ENCODE results near the gene ARHGAP44.
A peak's percentile ranks its signal among the peaks of the same experiment; 100 is the strongest.
"Not testable (repeated sequence)": the region's sequence is repeated elsewhere in the genome, so short reads cannot be mapped to it uniquely, and the experiment has no call there.

ARHGAP44 gene

DNA sequence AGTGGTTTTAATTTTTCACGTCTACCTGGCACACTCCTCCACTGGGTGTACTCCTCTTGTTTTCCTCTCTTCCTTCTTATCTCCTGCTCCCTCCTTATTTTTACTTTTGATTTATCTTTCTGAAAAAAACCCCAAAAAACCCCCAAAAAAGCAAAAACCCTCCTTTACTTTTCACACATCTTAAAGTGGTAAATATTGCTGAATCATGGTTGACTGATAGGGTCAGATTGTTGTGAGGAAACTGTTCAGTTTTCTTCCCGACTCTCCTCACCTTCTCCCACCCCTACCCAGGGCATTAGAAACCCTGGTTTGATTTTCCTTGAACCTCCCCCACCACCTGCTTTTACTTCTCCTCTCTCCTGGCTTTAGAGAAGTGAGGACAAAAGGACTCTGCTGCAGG, 25.4 kb downstream of the ARHGAP44 start:
- no peak for DNase-seq

DNA sequence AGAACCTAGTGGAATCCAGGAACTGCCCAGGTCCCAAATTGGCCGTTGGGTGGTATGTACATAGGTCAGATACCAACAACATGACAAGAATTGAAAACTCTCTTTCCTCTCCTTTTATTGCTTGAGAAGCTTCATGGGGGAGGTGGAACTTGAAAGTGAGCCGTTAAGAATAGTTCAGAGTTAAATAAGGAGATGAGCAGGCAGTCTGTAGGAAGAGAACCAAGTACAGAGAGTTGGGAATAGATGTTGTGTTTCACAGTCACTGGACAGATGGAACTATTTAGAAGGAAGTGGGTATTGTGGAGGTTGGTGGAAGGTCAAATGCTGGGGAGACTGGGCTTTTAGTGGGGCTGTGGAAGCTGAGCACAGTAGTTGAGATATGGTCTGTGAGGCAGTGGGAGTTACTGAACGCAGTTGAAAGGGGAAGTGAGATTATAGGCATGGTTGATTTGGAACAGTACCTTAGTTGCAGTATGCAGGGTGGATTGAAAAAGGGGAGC, 26.4 kb downstream of the ARHGAP44 start:
- DNase-seq: no peak

DNA sequence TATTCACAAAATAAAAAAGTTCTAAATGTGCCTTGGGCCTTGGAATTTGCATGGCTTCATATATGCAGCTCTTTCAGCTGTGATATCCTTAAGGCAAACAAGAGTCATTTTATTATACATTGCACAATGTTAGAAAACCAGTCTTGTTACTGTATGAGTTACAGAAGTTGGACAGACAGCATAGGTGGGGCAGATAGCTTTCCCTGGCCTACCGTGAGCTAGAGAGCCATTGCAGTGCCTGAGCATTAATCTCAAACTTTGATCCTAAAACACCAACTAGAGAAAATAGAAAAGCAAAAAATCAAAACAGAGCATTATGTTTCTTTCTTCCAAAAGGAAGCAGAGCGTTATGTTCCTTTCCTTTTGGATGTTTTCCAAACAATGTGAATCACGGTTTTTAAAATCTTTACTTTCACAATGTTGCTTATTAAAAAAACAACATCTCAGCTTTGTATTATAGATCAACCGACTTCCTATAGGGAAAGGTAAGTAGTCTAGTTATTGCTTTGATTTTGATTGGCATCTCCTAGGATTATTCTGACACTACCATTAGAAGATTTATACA, 32.2 kb downstream of the ARHGAP44 start:
- DNase-seq: no peak

DNA sequence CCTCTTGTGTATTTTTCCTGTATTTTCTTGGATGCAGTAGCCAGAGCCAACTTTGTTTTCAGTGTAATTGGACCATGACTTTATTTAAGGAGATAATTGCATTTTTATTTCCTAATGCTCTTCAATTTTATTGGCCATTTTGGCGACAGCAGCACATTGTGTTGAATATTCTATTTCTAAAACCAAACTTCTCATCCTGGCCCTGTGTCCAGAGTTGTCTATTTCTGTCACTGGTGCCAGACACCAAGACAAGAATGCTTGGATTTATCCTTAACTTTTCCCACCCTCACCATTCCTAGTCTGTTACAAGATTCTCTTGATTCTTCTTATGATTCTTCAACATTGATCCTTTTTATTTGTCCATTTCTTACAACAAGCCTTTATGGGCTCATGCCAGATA, 37.1 kb downstream of the ARHGAP44 start:
- no peak for DNase-seq

DNA sequence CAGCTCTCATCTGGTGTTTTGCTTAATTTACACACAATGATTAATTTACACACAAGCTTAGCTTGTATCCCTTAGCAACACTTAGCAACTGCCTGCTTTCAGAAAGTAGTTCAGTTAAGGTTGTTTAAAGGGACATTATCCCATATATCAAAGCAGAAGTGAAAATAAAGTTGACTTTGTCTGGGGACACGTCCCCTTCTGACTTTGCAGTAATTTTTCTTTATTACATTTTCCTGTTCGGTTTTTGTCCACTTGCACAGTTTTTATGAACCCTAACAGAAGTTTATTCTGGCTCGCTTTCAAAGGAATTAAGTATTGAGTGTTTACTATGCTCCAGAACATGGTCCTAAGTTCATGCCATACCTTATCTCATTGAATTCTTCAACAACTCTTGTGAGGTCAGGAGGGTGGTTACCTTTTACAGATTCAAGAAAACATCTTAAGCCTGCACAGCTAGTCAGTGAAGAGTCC, 41.5 kb downstream of the ARHGAP44 start:
- no peak for DNase-seq

DNA sequence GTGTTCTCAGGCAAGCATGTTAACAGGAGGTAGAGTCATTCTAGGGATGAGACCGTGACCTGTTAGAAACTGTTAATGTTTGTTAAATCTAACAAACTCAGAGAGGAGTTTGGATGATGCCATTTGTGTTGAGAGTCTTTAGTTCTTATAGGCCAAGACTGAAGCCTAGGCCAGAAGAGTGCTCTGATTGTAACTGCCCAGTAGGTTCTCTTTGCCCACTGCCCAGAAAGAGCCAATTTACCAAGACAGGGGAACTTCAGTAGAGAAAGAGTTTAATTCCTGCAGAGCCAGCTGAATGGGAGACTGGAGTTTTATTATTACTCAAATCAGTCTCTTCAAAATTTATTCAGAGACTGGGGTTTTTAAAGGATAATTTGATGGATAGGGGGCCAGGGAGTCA, 42.5 kb downstream of the ARHGAP44 start:
- no peak for DNase-seq

DNA sequence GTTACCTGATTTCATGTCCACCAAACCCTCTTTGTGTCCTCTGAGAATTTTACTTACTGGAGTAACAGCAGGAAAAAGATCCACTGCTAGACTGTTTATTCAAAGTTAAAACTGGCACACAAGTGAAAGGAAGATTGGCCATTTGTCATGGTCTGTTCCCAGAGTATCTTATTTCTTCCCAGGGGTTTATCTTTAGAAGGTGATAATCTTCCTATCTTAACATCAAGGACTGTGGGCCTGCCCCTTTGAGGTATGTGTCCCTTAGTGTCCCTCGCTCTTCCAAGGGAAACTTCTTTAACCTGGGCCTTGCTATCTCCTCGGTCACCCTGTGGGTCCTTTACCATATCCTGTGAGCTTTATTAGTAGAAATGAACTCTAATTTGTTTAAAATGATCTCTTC, 49.7 kb downstream of the ARHGAP44 start:
- no peak for DNase-seq

DNA sequence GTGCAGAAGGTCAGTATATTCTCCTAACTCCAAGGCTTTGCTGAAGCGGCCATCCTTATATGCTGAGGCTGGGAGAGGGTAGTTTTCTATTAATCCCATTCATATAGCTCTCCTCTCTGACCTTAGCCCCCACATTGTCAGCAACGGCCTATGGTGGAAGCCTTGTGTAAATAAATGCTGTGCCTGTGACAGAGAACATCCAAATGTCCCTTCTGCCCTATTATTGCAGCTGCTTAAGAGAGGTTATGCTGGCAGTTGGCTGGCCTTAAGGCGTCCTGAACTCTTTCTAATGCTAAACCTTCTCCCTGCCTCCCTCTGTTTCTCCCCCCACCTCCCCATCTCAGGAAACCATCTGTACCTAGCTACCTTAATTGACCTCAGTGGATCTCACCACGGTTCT, 53.6 kb downstream of the ARHGAP44 start:
- DNase-seq: no peak

DNA sequence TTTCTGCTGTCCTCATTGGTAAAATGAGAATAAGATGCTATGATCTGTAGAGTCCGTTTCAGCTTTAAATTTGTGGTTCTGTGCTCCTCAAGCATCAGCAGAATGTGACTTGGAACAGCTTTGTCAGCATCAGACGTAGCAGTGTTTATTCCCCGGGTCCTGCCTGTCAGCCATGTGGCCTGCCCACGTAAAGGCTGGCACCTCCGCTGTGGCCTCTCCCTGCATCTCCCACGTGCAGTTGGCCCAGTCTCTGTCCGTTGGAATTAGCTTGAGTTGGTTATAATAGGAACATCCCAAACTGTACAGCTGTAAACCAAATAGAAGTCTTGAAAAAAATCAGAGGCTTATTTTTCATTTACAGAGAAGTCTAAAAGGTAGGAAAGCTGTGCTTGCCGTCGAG, 61.7 kb downstream of the ARHGAP44 start:
- peak in 21 of 56 donors; percentile 1 to 40 (median 12) for DNase-seq

DNA sequence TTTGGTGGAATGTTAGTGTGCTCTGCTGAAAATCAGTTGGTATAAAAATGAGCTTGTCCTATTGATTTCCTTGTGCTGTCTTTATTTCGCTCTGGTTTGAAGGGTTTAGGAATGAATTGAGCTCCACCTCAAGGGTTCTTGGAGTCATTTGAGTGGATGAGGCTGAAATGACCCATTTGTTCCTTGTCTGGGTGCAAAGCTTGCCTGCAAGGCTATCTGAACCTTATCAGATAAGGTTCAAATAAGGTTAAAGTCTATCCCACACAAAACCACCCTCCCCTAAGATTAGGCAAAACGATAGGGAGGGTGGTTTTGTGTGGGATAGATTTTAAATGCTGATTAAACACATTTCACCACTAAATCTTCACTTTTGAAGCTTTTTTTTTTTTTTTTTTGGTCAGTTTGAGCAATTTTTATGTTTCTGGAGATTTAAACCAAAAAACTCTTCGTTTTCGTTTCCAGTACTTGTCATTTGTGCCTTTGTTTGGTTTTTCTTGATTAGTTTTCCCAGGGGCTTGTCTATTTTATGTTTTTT, 62.7 kb downstream of the ARHGAP44 start:
- no peak for DNase-seq

DNA sequence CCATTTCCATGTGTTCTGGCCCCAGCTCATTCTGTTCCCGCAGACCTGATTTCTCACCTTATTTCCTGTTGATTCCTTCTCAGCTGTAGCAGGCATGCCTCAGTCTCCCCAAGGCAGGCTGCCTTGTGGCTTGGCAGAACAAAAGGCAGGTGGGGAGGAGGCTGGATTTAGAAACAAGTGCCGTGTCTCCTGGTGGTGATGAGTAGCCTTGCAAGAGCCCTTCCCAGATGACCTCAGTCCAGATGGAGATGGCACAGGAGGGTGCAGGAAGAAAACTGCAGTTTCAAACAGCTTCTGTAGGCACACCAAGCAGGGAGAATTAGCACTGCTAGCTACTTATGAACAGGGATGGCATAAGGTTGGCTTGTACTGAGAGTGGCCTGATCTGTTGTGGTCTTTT, 64.6 kb downstream of the ARHGAP44 start:
- no peak for DNase-seq

DNA sequence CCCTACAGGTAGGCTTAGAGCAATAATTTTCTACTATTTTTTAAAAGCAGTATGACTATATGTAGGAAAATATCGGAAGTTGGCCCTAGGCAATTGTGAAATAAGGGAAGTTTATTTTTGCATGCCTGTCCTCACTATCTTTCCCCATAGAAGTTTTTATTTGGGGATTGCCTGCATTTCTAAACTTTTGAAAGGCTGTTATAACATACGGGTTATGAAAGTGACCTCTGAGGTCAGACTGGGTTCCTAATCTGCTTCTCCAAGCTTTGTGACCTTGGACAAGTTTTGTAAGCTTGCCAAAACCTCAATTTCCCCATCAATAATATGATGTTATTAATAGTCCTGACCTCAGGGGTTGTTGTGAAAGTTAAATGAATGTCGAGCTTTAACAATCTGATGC, 67.1 kb downstream of the ARHGAP44 start:
- DNase-seq: no peak

DNA sequence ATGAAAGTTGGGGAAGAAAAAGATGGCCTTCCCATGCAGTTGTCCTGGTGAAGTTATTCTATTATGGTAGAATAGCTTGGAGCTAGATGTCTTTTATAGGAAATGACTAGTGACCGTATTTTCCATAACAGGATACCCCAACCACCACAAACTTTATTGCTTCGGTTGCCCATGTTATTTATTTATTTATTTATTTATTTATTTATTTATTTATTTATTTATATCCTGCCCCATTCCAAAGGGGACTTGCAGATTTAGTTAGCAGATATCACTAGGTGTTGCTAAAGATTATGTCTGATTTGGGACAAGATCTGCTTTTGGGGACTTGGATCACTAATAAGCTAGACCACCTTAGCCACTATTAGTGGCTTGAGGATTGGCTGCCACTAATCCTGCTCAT, 68.3 kb downstream of the ARHGAP44 start:
- DNase-seq: no peak

DNA sequence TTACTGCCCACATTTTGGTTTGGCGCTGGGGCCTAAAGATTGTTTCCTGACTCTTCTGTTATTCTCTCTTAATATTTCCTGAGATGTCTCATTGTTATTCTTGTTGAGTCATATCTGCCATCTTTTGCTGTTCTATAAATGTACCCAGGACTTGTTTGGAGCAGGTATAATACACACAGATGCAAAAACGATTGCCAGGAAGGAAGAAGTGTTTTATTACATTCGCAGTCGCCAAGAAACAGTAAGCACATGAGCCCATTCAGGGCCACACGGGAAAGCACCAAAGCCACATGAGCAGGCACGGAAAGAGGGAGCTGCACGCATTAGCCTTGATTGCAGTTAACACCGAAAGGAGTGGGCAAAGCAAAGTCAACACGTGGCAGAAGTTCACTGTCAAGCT, 70.2 kb downstream of the ARHGAP44 start:
- peak in 1 of 56 donors; percentile 51 for DNase-seq

DNA sequence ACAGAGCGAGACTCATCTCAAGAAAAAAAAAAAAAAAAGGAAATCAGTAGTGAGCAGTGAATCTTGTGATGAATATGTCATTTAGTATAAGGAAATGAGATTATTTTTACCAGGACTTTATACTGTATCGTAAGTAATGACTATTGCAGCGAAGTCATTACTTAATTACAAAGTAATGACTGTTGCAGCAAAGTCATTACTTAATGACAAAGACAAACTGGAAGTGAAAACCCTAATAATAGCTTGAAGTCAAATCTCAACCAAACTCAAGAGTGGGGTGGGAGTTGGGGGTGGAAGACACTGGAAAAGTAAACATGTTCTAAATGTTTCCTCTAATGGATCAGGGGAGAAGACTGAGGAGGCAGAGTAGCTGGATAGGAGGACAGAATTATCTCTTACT, 76.5 kb downstream of the ARHGAP44 start:
- no peak for DNase-seq

DNA sequence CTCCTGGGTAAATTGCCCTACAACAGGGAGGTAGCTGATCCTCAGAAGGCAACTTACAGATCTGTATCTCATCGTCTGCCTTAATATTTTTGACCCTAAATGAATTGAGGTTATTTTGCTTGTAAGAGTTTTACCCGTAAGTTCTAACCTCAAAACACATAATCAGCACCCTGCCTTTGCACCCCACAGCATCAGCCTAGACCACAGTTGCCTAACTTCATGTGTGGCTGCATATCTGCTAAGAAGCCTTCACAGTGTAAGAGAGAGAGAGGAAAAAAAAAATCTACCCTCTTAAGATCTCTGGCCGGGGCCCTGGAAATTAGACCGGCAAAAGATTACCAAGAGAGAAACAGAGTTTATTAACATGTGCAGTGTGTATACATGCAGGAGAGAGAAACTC, 76.9 kb downstream of the ARHGAP44 start:
- DNase-seq: no peak

DNA sequence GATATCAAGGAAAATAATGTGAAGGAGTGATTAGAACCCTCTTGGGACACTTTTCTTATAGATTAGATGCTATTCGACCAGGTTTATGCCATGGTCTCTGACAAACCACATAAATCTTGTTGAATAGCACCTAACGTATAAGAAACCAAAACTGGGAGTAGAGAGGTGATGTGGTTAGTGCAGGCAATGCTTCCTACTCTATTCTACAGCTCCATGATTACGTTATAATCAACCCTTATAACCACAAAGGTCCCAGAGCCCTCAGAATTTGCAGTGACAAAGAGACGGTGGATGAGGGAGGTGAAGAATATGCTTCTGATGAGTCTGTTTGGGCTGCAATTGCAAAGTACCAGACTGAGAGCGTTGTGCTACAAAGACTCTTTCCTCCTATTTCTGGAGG, 78.4 kb downstream of the ARHGAP44 start:
- DNase-seq: no peak

DNA sequence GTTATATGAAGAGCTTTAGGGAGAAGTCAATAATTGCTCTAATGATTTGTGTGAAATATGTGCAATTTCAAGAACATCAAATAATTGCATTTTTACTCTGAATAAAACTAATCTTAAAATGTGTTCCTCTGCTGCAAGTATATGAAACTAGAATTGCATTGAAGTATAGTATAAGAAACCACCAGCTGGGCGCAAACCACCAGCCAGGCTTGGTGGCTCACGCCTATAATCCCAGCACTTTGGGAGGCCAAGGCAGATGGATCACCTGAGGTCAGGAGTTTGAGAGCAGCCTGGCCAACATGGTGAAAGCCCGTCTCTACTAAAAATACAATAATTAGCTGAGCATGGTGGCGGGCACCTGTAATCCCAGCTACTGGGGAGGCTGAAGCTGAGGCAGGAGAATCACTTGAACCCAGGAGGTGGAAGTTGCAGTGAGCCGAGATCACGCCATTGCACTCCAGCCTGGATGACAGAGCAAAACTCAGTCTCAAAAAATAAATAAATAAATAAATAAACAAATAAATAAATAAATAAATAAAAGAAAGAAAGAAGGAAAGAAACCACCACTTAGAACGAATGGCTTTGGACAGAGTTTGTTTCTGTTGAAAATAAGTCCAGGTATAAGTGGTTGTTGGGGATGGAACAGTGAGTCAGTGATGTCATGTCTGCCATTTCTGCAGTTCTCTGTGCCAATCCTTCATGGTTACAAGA, 84.3 kb downstream of the ARHGAP44 start:
- DNase-seq: not testable (repeated sequence)

DNA sequence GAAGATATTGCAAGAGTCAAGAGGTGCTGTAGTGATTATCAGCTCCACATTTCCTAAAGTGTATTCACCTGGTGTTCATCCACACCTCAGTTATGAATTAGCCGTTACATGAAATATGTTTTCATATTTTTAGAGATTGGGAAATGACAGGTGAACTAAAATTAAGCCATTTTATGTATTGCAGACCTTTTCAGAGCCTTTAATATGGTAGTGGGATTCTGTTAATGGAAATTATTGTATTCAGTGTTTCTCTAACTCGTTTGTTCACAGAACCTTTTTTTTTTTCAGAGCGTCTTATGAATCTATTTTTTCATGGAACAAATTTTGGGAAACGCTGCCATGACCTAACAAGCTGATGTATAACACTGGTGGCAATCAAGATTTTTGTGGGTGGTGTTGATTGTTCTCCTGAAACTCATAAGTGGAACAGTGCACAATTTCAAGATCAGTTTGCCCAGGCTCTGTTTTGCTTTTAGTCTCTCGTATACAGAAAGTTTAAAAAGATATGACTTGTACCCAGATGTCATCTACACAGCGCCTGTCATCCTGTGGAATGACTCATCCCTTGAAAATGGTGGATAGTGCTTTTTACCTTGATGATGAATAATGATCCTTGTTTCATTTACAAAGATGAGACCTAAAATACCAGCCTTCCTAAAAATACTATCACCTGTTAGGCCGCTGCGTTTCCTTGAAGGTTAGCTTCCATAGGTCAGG, 88.8 kb downstream of the ARHGAP44 start:
- DNase-seq: no peak

DNA sequence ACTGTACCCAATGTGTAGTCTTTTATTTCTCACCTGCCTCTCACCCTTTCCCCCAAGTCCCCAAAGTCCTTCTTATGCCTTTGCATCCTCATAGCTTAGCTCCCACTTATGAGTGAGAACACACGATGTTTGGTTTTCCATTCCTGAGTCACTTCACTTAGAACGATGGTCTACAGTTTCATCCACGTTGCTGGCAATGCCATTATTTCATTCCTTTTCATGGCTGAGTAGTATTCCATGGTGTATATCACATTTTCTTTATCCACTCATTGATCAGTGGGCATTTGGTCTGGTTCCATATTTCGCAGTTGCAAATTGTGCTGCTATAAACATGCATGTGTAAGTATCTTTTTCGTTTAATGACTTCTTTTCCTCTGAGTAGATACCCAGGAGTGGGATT, 89.8 kb downstream of the ARHGAP44 start:
- DNase-seq: not testable (repeated sequence)

DNA sequence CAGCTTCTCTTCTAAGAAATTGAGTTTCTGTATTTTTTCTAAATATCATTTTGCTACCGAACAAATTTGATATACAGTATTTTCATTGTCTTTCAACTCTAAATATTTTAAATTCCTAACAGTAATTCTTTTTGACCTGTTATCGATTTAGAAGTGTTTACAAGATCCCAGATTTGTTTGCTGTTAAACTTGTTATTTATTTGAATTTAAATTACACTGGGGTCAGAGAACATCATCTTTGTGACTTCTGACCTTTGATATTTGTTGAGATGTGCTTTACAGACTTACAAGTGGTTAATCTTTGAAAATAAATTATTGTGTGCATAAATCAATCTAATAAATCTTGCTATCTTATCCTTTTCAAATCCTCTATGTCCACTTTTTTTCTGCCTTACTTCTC, 94.2 kb downstream of the ARHGAP44 start:
- DNase-seq: no peak

DNA sequence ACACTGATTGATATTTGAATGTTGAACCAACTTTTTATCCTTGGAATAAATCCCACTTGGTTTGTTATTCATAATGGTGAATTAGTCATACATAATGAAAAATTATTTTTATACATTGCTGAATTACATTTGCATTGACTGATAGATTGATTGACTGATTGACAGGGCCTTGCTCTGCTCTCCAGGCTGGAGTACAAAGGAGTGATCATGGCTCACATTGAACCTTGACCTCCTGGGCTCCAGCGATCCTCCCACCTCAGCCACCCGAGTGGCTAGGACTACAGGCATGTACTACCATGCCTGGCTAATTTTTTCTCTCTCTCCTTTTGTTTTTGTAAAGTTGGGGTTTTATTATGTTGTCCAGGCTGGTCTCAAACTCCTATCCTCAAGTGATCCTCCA, 97.8 kb downstream of the ARHGAP44 start:
- no peak for DNase-seq
